ENCODE measurements around the gene SPOP.
A peak's percentile ranks its signal among the peaks of the same experiment; 100 is the strongest.

SPOP gene

GRCh38 chr17:49556223-49556943 lies 121.5 kb downstream of the SPOP start:
- peak; percentile 99 for TF ChIP-seq CTCF (IDR thresholded peaks at IDR 0.05; ENCODE audit: low read depth, low read length, missing control alignments)
- no peak overlapping the region for H3K4me3 ChIP-seq (replicated peaks; ENCODE audit: low read depth, low read length)
- DNase-seq (ENCODE audit: extremely low read depth, low read depth), result no peak

GRCh38 chr17:49555495-49556222 lies 122.2 kb downstream of the SPOP start:
- no peak overlapping the region for H3K4me3 ChIP-seq (replicated peaks; ENCODE audit: low read depth, low read length)
- no peak for TF ChIP-seq CTCF (IDR thresholded peaks at IDR 0.05; ENCODE audit: low read depth, low read length, missing control alignments)
- DNase-seq (ENCODE audit: extremely low read depth, low read depth), result no peak

- DNase-seq (ENCODE audit: extremely low read depth, low read depth), result no peak
- no peak for TF ChIP-seq CTCF (IDR thresholded peaks at IDR 0.05; ENCODE audit: low read depth, low read length, missing control alignments)
- no peak overlapping the region for H3K4me3 ChIP-seq (replicated peaks; ENCODE audit: low read depth, low read length)
These were observed 123.0 kb downstream of the SPOP start for GRCh38 chr17:49554694-49555494.

GRCh38 chr17:49553676-49554335 lies 124.1 kb downstream of the SPOP start:
- no peak for TF ChIP-seq CTCF (IDR thresholded peaks at IDR 0.05; ENCODE audit: low read depth, low read length, missing control alignments)
- no peak overlapping the region for H3K4me3 ChIP-seq (replicated peaks; ENCODE audit: low read depth, low read length)
- DNase-seq (ENCODE audit: extremely low read depth, low read depth), result no peak

- TF ChIP-seq CTCF (IDR thresholded peaks at IDR 0.05; ENCODE audit: low read depth, low read length, missing control alignments), result no peak
- no peak for DNase-seq (ENCODE audit: extremely low read depth, low read depth)
- H3K4me3 ChIP-seq (replicated peaks; ENCODE audit: low read depth, low read length), result no peak overlapping the region
These were observed 125.7 kb downstream of the SPOP start for GRCh38 chr17:49552070-49552751.
